ENCODE data around the gene MAML2.

The MAML2 gene

DNA sequence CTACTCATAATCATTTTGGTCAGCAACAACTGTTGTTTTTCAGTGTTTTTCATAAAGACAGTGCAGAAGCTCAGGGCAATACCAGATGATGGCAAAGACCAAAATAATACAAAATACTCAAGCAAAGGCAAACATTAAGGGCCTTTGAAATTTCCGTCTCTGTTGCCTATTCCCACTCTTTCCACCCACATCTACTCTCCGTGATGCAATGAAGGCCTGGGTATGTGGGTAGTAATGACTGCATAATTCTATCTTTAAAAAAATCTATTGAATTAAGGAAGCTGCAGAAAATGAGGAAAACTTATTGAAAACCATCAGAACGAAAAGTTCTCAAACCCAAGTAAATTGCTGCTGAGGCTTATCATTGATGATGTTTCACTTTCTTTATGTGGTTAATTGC is 203.3 kb downstream of the MAML2 start:
- DNase-seq (ENCODE audit: low read depth): no peak
- no peak overlapping the region for H3K4me3 ChIP-seq (ENCODE audit: low read depth, low read length)
- TF ChIP-seq, protein P1, sequence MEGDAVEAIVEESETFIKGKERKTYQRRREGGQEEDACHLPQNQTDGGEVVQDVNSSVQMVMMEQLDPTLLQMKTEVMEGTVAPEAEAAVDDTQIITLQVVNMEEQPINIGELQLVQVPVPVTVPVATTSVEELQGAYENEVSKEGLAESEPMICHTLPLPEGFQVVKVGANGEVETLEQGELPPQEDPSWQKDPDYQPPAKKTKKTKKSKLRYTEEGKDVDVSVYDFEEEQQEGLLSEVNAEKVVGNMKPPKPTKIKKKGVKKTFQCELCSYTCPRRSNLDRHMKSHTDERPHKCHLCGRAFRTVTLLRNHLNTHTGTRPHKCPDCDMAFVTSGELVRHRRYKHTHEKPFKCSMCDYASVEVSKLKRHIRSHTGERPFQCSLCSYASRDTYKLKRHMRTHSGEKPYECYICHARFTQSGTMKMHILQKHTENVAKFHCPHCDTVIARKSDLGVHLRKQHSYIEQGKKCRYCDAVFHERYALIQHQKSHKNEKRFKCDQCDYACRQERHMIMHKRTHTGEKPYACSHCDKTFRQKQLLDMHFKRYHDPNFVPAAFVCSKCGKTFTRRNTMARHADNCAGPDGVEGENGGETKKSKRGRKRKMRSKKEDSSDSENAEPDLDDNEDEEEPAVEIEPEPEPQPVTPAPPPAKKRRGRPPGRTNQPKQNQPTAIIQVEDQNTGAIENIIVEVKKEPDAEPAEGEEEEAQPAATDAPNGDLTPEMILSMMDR (IDR thresholded peaks at IDR 0.05; ENCODE audit: insufficient read depth, low read depth, low read length, missing control alignments): no peak

DNA sequence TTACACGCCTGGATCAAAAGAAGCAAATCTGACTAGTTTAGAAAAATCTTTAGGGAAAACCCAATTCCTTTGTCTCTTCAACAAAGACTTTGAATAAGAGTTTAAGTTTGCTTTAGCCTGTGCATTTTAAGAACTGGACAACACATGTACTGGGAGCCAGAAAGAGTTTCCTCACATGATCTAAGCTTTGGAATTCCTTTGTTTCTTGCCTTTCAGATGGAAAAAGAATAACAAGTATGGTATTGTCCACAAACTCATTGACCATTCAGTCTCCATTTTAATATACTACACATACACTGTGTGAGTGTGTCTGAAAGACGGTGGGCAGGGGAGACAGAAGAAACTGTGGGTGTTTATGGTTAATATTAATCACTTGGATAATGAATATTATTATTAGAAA is 205.6 kb downstream of the MAML2 start:
- DNase-seq (ENCODE audit: low read depth): no peak
- TF ChIP-seq, protein P1 (IDR thresholded peaks at IDR 0.05; ENCODE audit: insufficient read depth, low read depth, low read length, missing control alignments): no peak
- no peak overlapping the region for H3K4me3 ChIP-seq (ENCODE audit: low read depth, low read length)

- TF ChIP-seq, protein P1 (IDR thresholded peaks at IDR 0.05; ENCODE audit: insufficient read depth, low read depth, low read length, missing control alignments): no peak
These were observed 206.2 kb downstream of the MAML2 start for GRCh38 chr11:96136613-96137298.

GRCh38 chr11:96134602-96135001 is 208.4 kb downstream of the MAML2 start:
- DNase-seq (ENCODE audit: low read depth): no peak
- no peak overlapping the region for H3K4me3 ChIP-seq (ENCODE audit: low read depth, low read length)
- TF ChIP-seq, protein P1 (IDR thresholded peaks at IDR 0.05; ENCODE audit: insufficient read depth, low read depth, low read length, missing control alignments): no peak

More at GRCh38 chr11:96136613-96137298, 206.2 kb downstream of the MAML2 start:
- DNase-seq (ENCODE audit: low read depth): no peak
- H3K4me3 ChIP-seq (ENCODE audit: low read depth, low read length): no peak overlapping the region

DNA sequence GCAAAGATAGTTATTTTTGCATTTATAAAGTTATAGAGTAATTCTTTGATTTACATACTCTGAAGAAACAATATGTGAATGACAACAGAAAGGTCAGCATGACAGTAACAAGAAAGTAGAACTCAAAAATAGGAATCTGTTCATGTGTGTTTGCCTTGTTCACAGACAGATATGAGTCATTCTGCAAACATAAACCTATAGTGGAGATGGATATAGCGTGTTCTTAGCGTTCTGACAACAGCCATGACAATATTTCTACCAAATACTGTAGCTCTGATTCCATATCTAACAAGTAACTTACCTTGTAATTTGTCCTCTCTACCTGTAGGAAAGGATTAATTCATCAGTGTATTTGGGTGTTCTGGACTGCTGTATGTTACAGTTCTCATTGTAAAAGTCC is 210.6 kb downstream of the MAML2 start:
- no peak overlapping the region for H3K4me3 ChIP-seq (ENCODE audit: low read depth, low read length)
- TF ChIP-seq, protein P1 (IDR thresholded peaks at IDR 0.05; ENCODE audit: insufficient read depth, low read depth, low read length, missing control alignments): no peak
- DNase-seq (ENCODE audit: low read depth): no peak

GRCh38 chr11:96130061-96130620 is 212.9 kb downstream of the MAML2 start:
- no peak overlapping the region for H3K4me3 ChIP-seq (ENCODE audit: low read depth, low read length)
- DNase-seq (ENCODE audit: low read depth): peak; percentile 44
- TF ChIP-seq, protein P1 (IDR thresholded peaks at IDR 0.05; ENCODE audit: insufficient read depth, low read depth, low read length, missing control alignments): no peak

GRCh38 chr11:96127596-96127959 is 215.4 kb downstream of the MAML2 start:
- DNase-seq (ENCODE audit: low read depth): no peak
- TF ChIP-seq, protein P1 (IDR thresholded peaks at IDR 0.05; ENCODE audit: insufficient read depth, low read depth, low read length, missing control alignments): no peak
- no peak overlapping the region for H3K4me3 ChIP-seq (ENCODE audit: low read depth, low read length)
